B cell (primary cell): ENCODE measurements around the gene KBTBD6. TPM values are rescaled to one million over a fixed set of nuclear protein-coding genes. Genes with fewer than 3 reads are reported as not detected.

Experiments
- ATAC-seq: fragments of 200-7000 bp; cut with Tn5 transposase; one replicate; pipeline ENCODE4 v1.10.0; 2021; ENCODE audit warnings: low read depth, mild to moderate bottlenecking, moderate number of reproducible peaks, moderate library complexity
- CTCF ChIA-PET: fragments of 350-600 bp; sonication (Branson Sonifier 250); formaldehyde crosslinking; loops from one replicate; lab custom pipeline; 2021; ENCODE audit warnings: antibody characterized with exemption, inconsistent platforms; lab: Charles Lee
- POLR2A ChIA-PET: fragments of 350-600 bp; sonication (Branson Sonifier 250); formaldehyde crosslinking; loops from one replicate; lab custom pipeline; 2021; ENCODE audit warnings: antibody characterized with exemption; lab: Charles Lee
- DNase-seq: peaks from one replicate; pipeline ENCODE4 v3.0.0; 2013
- H2AFZ ChIP-seq: 2 replicates; pipeline ENCODE4 v1.6.1; 2012; ENCODE audit warnings: mild to moderate bottlenecking, low read depth, low read length; ENCODE audit not compliant: insufficient read depth, poor library complexity, severe bottlenecking
- H3K27ac ChIP-seq, 2 donors: 1 replicate in 1 of 2; 2 replicates in 1 of 2; pipeline ENCODE4 v1.5.1; 2012 to 2013; ENCODE audit warnings: low read length in 2 of 2, mild to moderate bottlenecking in 2 of 2, moderate library complexity in 1 of 2
- H3K27me3 ChIP-seq, 4 experiments: fragments of 200-600 bp in 1 of 4; sonication (generic) in 1 of 4; replicated peaks in 1 of 4; 1 replicate in 2 of 4; 2 replicates in 2 of 4; pipeline versions ENCODE4 v1.6.1 to v1.7.0; 2013 to 2016; ENCODE audit warnings: low read length in 3 of 4, mild to moderate bottlenecking in 2 of 4, mixed read lengths in 1 of 4, moderate library complexity in 1 of 4; ENCODE audit not compliant: insufficient read depth in 4 of 4, control insufficient read depth in 3 of 4; ENCODE audit errors: control extremely low read depth in 1 of 4
- H3K36me3 ChIP-seq, 2 experiments: replicated peaks in 1 of 2; 1 replicate in 1 of 2; 2 replicates in 1 of 2; pipeline versions ENCODE4 v1.6.1 to v1.7.1; 2013; ENCODE audit warnings: low read length in 1 of 2; ENCODE audit not compliant: insufficient read depth in 2 of 2, control insufficient read depth in 1 of 2; ENCODE audit errors: control extremely low read depth in 1 of 2, extremely low read depth in 1 of 2
- H3K4me1 ChIP-seq, 2 donors: fragments of 200-600 bp in 1 of 2; sonication (generic) in 1 of 2; 1 replicate in 1 of 2; 2 replicates in 1 of 2; pipeline versions ENCODE4 v1.5.1 to v1.6.1; 2013 to 2017; ENCODE audit warnings: low read length in 2 of 2; ENCODE audit not compliant: control insufficient read depth in 2 of 2, insufficient read depth in 2 of 2
- H3K4me2 ChIP-seq: replicated peaks from 2 replicates; pipeline ENCODE3; 2012; ENCODE audit warnings: mild to moderate bottlenecking, low read depth, low read length; ENCODE audit not compliant: poor library complexity, severe bottlenecking
- H3K4me3 ChIP-seq, 5 experiments: fragments of 200-600 bp in 1 of 5; sonication (generic) in 1 of 5; 1 replicate in 3 of 5; 2 replicates in 2 of 5; pipeline versions ENCODE4 v1.5.1 to v1.7.0; 2011 to 2016; ENCODE audit warnings: low read length in 4 of 5, mild to moderate bottlenecking in 4 of 5, low read depth in 2 of 5, control low read depth in 1 of 5, moderate library complexity in 1 of 5; ENCODE audit not compliant: insufficient read depth in 1 of 5; ENCODE audit errors: control extremely low read depth in 1 of 5, extremely low read depth in 1 of 5
- H3K79me2 ChIP-seq: fragments of 200-600 bp; sonication (generic); one replicate; pipeline ENCODE4 v1.6.0; 2016; ENCODE audit warnings: low read length; ENCODE audit not compliant: control insufficient read depth, insufficient read depth
- H3K9ac ChIP-seq: fragments of 200-600 bp; sonication (generic); 2 replicates; pipeline ENCODE4 v1.6.1; 2017; ENCODE audit warnings: mild to moderate bottlenecking, low read length, moderate library complexity
- H3K9me3 ChIP-seq, 3 donors: one replicate each; pipeline versions ENCODE4 v1.6.1 to v1.7.1; 2013; ENCODE audit warnings: low read length in 2 of 3; ENCODE audit not compliant: control insufficient read depth in 2 of 3, insufficient read depth in 1 of 3; ENCODE audit errors: control extremely low read depth in 1 of 3
- H4K20me1 ChIP-seq: 2 replicates; pipeline ENCODE4 v1.6.0; 2012; ENCODE audit warnings: mild to moderate bottlenecking, low read length; ENCODE audit not compliant: insufficient read depth, control insufficient read depth, poor library complexity, severe bottlenecking
- H3K27ac Mint-ChIP-seq: one replicate; pipeline ENCODE4 v1.8.0; 2021; ENCODE audit warnings: mixed read lengths
- H3K27me3 Mint-ChIP-seq: one replicate; pipeline ENCODE4 v1.8.0; 2021; ENCODE audit warnings: mixed read lengths
- H3K4me1 Mint-ChIP-seq: one replicate; pipeline ENCODE4 v1.8.0; 2021; ENCODE audit warnings: mixed read lengths
- H3K4me3 Mint-ChIP-seq: one replicate; pipeline ENCODE4 v1.8.0; 2021; ENCODE audit warnings: mixed read lengths
- H3K9me3 Mint-ChIP-seq: one replicate; pipeline ENCODE4 v1.8.0; 2022; ENCODE audit warnings: mixed read lengths; ENCODE audit not compliant: insufficient read depth
- EZH2 ChIP-seq: IDR thresholded peaks from 2 replicates; pipeline ENCODE4 v1.6.1; 2012; ENCODE audit warnings: borderline replicate concordance, low read depth, mild to moderate bottlenecking, moderate library complexity, low read length; ENCODE audit not compliant: insufficient read depth, poor library complexity, severe bottlenecking
- WGBS: methylation state at CpG from one replicate; pipeline ENCODE4 v1.1.5; 2013; ENCODE audit warnings: missing lambda C conversion rate; ENCODE audit not compliant: insufficient coverage; 5-methylcytosine and 5-hydroxymethylcytosine counted together
- intact Hi-C: fragments of 100-400 bp; cut with micrococcal nuclease; formaldehyde crosslinking; loops from one replicate; pipeline ENCODE4 v1.10.0; 2022
- polyA plus RNA-seq: library from polyadenylated mRNA; depleted of rRNA; stranded (reverse); fragments of >200 nt; gene quantifications from 2 replicates; pipeline ENCODE4 v1.2.3, GENCODE V29; 2012
- total RNA-seq, 2 donors: library from RNA; stranded (reverse); fragments of 120-200 nt in 1 of 2; gene quantifications; 1 replicate in 1 of 2; 2 replicates in 1 of 2; pipeline versions ENCODE4 v1.2.3 to v1.2.4, GENCODE V29; 2013 to 2022
- TF ChIP-seq, protein P1 (sequence below): fragments of 200-600 bp; IDR thresholded peaks from one replicate; pipeline ENCODE4 v1.8.0; 2022; ENCODE audit warnings: antibody characterized with exemption, mild to moderate bottlenecking

KBTBD6 gene
- total and polyA plus RNA-seq, 2 donors (not counting 1 experiment from before 2014, with no cell fraction given) = 0.63 to 8.5 TPM

DNA sequence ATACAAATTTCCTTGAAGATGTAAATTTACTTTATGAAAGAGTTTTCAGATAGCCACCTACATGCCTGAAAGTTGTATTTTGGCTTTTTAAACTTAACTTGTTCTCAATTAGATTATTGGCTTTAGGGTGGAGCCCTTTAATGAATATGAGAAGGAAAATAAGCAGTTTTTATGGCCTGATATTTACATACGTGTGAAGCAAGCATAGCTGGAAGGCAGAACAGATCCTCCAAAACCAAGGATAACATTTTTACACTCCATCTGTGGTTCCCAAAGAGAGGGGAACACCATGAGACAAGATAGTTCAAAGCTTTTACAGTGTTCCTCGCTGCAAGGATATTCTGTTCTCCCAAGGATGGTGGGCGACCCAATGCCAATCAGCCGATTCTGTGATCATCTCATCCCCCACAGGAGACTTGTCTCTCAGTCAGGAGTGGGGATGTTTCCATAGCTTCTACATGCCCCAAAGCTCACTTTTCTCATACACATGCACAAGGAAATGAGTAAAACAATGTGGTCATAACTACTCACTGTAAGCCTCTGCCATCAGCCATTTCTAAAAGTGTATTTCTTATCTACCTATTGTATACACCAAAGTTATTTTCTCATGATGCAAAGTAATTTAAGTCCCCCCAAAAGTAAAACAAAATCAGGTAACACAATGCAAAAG, 24.6 kb upstream of the KBTBD6 start:
- Mint-ChIP-seq H3K9me3 (no peaks in the 10 kb centered on the region), H3K4me1 (no peaks in the 10 kb centered on the region), H3K27me3 (no peaks in the 10 kb centered on the region), H3K4me3 (no peak overlapping the region), H3K27ac (no peak overlapping the region)
- Histone ChIP-seq H3K4me1 (no peaks in the 10 kb centered on the region), H3K4me2 (no peak overlapping the region), H3K9ac (no peak overlapping the region), H3K27me3 (no peaks in the 10 kb centered on the region), H4K20me1 (no peaks in the 10 kb centered on the region), H3K36me3 (no peaks in the 10 kb centered on the region), H3K4me3 (no peak overlapping the region), H3K9me3 (peaks cover 0 to 4% (median 3%) of the 10 kb centered on the region in 3 donors), H3K79me2 (no peaks in the 10 kb centered on the region), H3K27ac (no peak overlapping the region), H2AFZ (no peak overlapping the region)
- TF ChIP-seq, protein P1, sequence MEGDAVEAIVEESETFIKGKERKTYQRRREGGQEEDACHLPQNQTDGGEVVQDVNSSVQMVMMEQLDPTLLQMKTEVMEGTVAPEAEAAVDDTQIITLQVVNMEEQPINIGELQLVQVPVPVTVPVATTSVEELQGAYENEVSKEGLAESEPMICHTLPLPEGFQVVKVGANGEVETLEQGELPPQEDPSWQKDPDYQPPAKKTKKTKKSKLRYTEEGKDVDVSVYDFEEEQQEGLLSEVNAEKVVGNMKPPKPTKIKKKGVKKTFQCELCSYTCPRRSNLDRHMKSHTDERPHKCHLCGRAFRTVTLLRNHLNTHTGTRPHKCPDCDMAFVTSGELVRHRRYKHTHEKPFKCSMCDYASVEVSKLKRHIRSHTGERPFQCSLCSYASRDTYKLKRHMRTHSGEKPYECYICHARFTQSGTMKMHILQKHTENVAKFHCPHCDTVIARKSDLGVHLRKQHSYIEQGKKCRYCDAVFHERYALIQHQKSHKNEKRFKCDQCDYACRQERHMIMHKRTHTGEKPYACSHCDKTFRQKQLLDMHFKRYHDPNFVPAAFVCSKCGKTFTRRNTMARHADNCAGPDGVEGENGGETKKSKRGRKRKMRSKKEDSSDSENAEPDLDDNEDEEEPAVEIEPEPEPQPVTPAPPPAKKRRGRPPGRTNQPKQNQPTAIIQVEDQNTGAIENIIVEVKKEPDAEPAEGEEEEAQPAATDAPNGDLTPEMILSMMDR = no peak
- no peak for TF ChIP-seq EZH2
- no CpG with 5 or more reads among the region's 4 CpGs for WGBS
- ChIA-PET POLR2A (no interaction called here), CTCF (no interaction called here)
- intact Hi-C loops = no loop called here
- DNase-seq = no peak
- ATAC-seq = no peak

DNA sequence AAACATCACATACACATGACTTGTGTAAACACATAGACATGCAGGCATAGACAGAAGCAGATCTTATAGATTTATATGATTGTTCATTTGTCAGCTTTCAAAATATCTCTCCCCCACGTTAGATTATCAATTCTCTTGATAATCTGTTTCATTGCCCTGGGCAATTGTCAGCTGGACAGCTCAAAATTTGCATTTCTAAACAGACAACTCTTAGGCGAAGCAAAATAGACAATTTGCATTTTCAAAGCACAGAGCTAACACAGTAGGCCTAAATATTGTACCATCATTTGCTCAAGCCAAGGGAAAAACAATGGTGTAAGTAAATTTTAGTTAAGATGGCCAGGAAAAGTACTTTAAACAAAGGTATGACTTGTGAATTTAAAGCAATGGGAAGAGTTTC, 24.0 kb upstream of the KBTBD6 start:
- CTCF ChIA-PET = no interaction called here

More for the DNA sequence above, 24.0 kb upstream of the KBTBD6 start:
- H3K9me3 ChIP-seq = peaks cover 0 to 8% (median 4%) of the 10 kb centered on the region in 3 donors
- H3K79me2 ChIP-seq = no peaks in the 10 kb centered on the region
- DNase-seq (no peak), ATAC-seq (no peak)
- 67% methylated on average over 1 of the region's 2 CpGs for WGBS
- no peak overlapping the region for H3K4me2 ChIP-seq
- no peak overlapping the region for H2AFZ ChIP-seq
- Mint-ChIP-seq H3K27ac (no peak overlapping the region), H3K27me3 (no peaks in the 10 kb centered on the region), H3K4me1 (no peaks in the 10 kb centered on the region), H3K9me3 (no peaks in the 10 kb centered on the region), H3K4me3 (no peak overlapping the region)
- no peaks in the 10 kb centered on the region for H4K20me1 ChIP-seq
- no peaks in the 10 kb centered on the region for H3K27me3 ChIP-seq
- POLR2A ChIA-PET = no interaction called here
- H3K9ac ChIP-seq = no peak overlapping the region
- H3K27ac ChIP-seq = no peak overlapping the region
- H3K4me1 ChIP-seq = no peaks in the 10 kb centered on the region
- no peak for TF ChIP-seq EZH2
- TF ChIP-seq, protein P1 = no peak
- H3K36me3 ChIP-seq = no peaks in the 10 kb centered on the region
- no peak overlapping the region for H3K4me3 ChIP-seq
- intact Hi-C loops = no loop called here
